ENCODE data around the gene PXN.
"Not testable (repeated sequence)": the region's sequence is repeated elsewhere in the genome, so short reads cannot be mapped to it uniquely, and the experiment has no call there.

PXN gene

DNA sequence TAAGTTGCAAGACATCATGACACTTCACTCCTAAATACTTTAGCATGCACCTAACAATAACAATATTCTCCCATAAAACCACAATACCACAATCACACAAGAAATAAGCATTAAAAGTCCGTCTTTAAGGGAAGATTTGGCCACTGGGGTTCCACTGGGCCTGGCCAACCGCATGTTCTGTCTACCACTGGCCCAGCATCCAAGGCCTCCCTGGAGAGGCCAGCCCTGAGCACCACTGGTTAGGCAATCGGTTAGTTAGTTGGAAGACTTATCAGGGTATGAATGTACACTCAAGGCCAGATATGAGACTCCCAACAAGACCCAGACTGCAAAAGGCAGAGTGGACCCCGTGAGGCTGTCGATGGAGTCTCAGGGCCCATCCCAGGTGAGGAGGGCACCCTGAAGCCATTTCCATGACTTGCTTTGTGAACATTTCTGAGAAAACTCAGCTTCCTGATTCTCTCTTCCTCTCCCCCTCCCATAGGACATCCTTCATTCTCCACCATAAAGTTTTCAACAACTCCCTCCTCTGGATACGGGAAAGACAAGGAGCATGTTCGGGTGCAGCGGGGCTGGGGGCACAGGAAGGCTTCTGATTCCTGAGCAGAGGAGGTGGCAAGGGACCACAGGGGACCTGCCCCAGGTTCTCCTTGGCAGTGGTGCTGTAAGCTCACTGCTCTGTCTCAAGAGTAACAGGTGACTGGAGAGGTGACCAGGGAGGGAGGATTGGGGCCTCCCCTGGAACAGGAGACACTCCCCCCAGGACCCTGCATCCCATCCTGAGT, 5.9 kb downstream of the PXN start:
- TF ChIP-seq, protein P1, sequence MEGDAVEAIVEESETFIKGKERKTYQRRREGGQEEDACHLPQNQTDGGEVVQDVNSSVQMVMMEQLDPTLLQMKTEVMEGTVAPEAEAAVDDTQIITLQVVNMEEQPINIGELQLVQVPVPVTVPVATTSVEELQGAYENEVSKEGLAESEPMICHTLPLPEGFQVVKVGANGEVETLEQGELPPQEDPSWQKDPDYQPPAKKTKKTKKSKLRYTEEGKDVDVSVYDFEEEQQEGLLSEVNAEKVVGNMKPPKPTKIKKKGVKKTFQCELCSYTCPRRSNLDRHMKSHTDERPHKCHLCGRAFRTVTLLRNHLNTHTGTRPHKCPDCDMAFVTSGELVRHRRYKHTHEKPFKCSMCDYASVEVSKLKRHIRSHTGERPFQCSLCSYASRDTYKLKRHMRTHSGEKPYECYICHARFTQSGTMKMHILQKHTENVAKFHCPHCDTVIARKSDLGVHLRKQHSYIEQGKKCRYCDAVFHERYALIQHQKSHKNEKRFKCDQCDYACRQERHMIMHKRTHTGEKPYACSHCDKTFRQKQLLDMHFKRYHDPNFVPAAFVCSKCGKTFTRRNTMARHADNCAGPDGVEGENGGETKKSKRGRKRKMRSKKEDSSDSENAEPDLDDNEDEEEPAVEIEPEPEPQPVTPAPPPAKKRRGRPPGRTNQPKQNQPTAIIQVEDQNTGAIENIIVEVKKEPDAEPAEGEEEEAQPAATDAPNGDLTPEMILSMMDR (IDR thresholded peaks at IDR 0.05; ENCODE audit: insufficient read depth, low read length, poor library complexity, severe bottlenecking): no peak
- Histone ChIP-seq H3K4me3 (replicated peaks; ENCODE audit: low read depth, low read length) (no peak overlapping the region), H3K27me3 (replicated peaks; ENCODE audit: control insufficient read depth, insufficient read depth, low read length) (no peaks in the 10 kb centered on the region), H3K36me3 (ENCODE audit: control insufficient read depth, insufficient read depth, low read length) (no peaks in the 10 kb centered on the region)
- DNase-seq (ENCODE audit: extremely low read depth, insufficient read length): no peak

DNA sequence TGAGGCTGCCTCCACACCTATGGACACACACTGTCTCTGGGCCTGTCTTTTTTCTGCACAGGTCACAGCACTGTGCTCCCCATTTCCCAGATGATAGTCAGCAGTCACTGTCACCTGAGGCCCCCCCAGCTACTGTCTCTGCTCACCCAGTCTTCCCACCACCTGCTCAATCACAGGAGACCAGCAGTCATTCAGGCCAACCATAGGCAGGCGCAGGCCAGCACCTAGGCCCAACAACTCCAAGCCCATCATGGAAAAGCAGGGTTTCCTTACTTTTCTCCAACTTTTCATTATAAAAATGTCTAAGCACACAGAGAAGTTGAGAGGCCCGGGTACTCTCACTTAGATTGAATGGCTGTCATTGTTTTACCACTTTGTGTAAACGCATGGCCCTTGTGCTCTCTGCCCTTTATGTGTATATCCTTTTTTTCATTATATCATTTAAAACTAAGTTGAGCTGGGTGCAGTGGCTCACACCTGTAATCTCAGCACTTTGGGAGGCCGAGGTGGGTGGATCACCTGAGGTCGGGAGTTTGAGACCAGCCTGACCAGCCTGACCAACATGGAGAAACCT, 7.1 kb downstream of the PXN start:
- Histone ChIP-seq H3K27me3 (replicated peaks; ENCODE audit: control insufficient read depth, insufficient read depth, low read length) (no peaks in the 10 kb centered on the region), H3K36me3 (ENCODE audit: control insufficient read depth, insufficient read depth, low read length) (no peaks in the 10 kb centered on the region), H3K4me3 (replicated peaks; ENCODE audit: low read depth, low read length) (no peak overlapping the region)
- DNase-seq (ENCODE audit: extremely low read depth, insufficient read length): no peak
- TF ChIP-seq, protein P1 (IDR thresholded peaks at IDR 0.05; ENCODE audit: insufficient read depth, low read length, poor library complexity, severe bottlenecking): no peak

DNA sequence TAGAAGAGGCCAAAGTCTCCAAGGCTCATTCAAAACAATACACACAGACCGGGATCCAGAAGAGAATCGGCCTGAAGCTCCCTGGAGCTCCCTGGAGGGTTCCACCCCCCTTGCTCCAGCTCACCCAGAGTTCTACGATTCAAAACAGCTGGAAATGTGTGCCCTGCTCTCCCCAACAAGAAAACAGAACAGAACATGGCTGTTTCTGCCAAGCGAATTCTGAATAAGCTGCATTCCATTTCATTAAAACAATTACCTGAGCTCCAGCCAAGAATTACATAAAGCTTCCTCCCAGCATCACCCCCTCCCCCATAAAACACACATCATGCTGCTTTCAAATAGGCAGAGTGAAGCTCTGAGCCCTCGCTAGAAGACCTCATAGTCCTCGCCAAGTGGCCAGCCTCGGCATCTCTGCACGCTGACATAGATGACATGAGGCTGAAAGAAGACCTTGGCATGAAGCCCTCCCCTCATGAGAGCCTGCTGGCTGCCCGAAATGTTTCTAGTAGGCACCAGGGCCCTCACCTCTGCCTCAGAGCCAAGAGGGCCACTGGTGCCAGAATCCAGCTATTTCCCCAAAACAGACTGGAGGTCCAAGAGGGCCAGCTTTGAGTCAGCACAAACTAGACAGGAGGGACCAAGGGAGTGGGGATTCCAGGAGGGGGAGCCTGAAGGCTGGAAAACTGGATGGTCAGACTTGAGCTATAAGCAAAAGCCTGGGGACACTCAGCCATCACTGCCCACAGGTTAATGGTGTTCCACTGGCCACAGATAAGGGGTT, 8.3 kb downstream of the PXN start:
- Histone ChIP-seq H3K4me3 (replicated peaks; ENCODE audit: low read depth, low read length) (no peak overlapping the region), H3K27me3 (replicated peaks; ENCODE audit: control insufficient read depth, insufficient read depth, low read length) (no peaks in the 10 kb centered on the region), H3K36me3 (ENCODE audit: control insufficient read depth, insufficient read depth, low read length) (no peaks in the 10 kb centered on the region)
- DNase-seq (ENCODE audit: extremely low read depth, insufficient read length): no peak
- TF ChIP-seq, protein P1 (IDR thresholded peaks at IDR 0.05; ENCODE audit: insufficient read depth, low read length, poor library complexity, severe bottlenecking): no peak

DNA sequence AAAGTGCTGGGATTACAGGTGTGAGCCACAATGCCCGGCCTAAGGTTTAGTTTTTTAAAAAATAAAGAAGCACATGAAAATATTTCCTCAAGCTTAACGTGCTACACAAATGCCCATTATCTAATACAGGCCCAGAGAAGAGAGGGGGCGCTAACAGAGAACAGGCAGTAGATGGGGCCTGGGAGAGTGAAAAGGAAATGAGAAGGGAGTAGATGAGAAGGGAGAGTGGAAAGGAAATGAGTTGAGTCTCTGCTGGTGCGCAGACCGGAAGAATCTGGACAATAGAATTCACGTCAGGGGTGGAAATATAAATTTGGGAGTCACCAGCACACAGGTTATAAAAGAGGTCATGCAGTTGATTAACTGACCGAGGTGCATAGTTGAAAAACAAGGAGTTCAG, 10.7 kb downstream of the PXN start:
- Histone ChIP-seq H3K36me3 (ENCODE audit: control insufficient read depth, insufficient read depth, low read length) (no peaks in the 10 kb centered on the region), H3K27me3 (replicated peaks; ENCODE audit: control insufficient read depth, insufficient read depth, low read length) (no peaks in the 10 kb centered on the region), H3K4me3 (replicated peaks; ENCODE audit: low read depth, low read length) (no peak overlapping the region)
- TF ChIP-seq, protein P1 (IDR thresholded peaks at IDR 0.05; ENCODE audit: insufficient read depth, low read length, poor library complexity, severe bottlenecking): peak; percentile 10
- no peak for DNase-seq (ENCODE audit: extremely low read depth, insufficient read length)

DNA sequence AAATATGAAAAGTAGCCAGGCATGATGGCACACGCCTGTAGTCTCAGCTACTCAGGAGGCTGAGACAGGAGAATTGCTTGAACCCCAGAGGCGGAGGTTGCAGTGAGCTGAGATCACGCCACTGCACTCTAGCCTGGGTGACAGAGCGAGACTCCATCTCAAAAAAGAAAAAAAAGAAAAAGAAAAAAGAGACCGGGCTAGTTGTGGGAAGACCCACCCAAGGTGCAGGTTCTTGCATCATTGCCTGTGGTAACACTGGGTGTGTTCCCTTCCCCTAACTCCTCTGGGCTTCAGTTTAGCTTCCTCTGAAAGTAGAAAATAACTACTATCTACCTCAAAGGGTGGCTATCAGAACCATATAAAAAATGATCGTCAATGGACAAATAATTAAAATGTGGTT, 12.2 kb downstream of the PXN start:
- not testable (repeated sequence) for H3K4me3 ChIP-seq (replicated peaks; ENCODE audit: low read depth, low read length); H3K36me3 ChIP-seq (ENCODE audit: control insufficient read depth, insufficient read depth, low read length); DNase-seq (ENCODE audit: extremely low read depth, insufficient read length); H3K27me3 ChIP-seq (replicated peaks; ENCODE audit: control insufficient read depth, insufficient read depth, low read length)
